Endothelial cell of umbilical vein (primary cell): ENCODE data around the gene HOXB3. TPM values are rescaled to one million over a fixed set of nuclear protein-coding genes. Genes with fewer than 3 reads are reported as not detected.
A peak's percentile ranks its signal among the peaks of the same experiment; 100 is the strongest.

Experiments used
- BruUV-seq: library from RNA; stranded (reverse); fragments of 400-500 nt; replicated peaks from 2 replicates; lab custom pipeline; 2021; lab: Mats Ljungman, UMichigan
- CTCF ChIA-PET: fragments of 300-600, 350-600 bp; sonication (Branson Sonifier 250); formaldehyde crosslinking; loops from one replicate; lab custom pipeline; 2021; ENCODE audit warnings: antibody characterized with exemption, inconsistent platforms; lab: Charles Lee
- POLR2A ChIA-PET: fragments of 300-600, 350-600 bp; sonication (Branson Sonifier 250); formaldehyde crosslinking; loops from one replicate; lab custom pipeline; 2021; ENCODE audit warnings: antibody characterized with exemption, inconsistent platforms; lab: Charles Lee
- DNase-seq: peaks from one replicate; pipeline ENCODE4 v3.0.0-alpha.2; 2011; ENCODE audit warnings: low read depth, low spot score
- FAIRE-seq: peaks from 2 replicates; lab custom pipeline; 2011; peaks lifted over from hg19 to GRCh38; lab: Jason Lieb, UNC
- H2AFZ ChIP-seq: 2 replicates; pipeline ENCODE4 v1.6.0; 2012; ENCODE audit warnings: low read depth, low read length, control low read depth, inconsistent platforms
- H3K27ac ChIP-seq: 2 replicates; pipeline ENCODE4 v1.5.1; 2011; ENCODE audit warnings: low read depth, mild to moderate bottlenecking, control low read depth, low read length, moderate library complexity; ENCODE audit not compliant: insufficient read depth
- H3K27me3 ChIP-seq, 2 experiments: 2 replicates each; pipeline versions ENCODE4 v1.6.0 to v1.6.1; 2011; ENCODE audit warnings: low read length in 2 of 2, mixed read lengths in 1 of 2; ENCODE audit not compliant: control insufficient read depth in 2 of 2, insufficient read depth in 2 of 2
- H3K36me3 ChIP-seq, 2 experiments: 2 replicates in 1 of 2; 3 replicates in 1 of 2; pipeline ENCODE4 v1.5.1; 2011; ENCODE audit warnings: low read length in 2 of 2, mild to moderate bottlenecking in 1 of 2, moderate library complexity in 1 of 2; ENCODE audit not compliant: control insufficient read depth in 2 of 2, insufficient read depth in 2 of 2; ENCODE audit errors: extremely low read depth in 1 of 2
- H3K4me1 ChIP-seq: 3 replicates; pipeline ENCODE4 v1.5.1; 2011; ENCODE audit warnings: mild to moderate bottlenecking, low read length; ENCODE audit not compliant: control insufficient read depth, insufficient read depth; ENCODE audit errors: extremely low read depth
- H3K4me2 ChIP-seq: 2 replicates; pipeline ENCODE4 v1.6.1; 2011; ENCODE audit warnings: low read length, control low read depth, mixed read lengths; ENCODE audit not compliant: insufficient read depth
- H3K4me3 ChIP-seq, 3 experiments: fragments of 200-600 bp in 1 of 3; sonication (generic), shearing (Covaris generic) in 1 of 3; replicated peaks in 1 of 3; 2 replicates each; pipeline ENCODE4 v1.5.1; 2011 to 2016; ENCODE audit warnings: control low read depth in 3 of 3, low read length in 3 of 3, mild to moderate bottlenecking in 2 of 3, inconsistent platforms in 1 of 3, low read depth in 1 of 3, moderate library complexity in 1 of 3; ENCODE audit not compliant: insufficient read depth in 1 of 3
- H3K79me2 ChIP-seq: 2 replicates; pipeline ENCODE4 v1.6.0; 2012; ENCODE audit warnings: low read length, inconsistent platforms; ENCODE audit not compliant: control insufficient read depth, insufficient read depth
- H3K9ac ChIP-seq: replicated peaks from 2 replicates; pipeline ENCODE3; 2011; ENCODE audit warnings: low read length, control low read depth; ENCODE audit not compliant: insufficient read depth; ENCODE audit errors: extremely low read depth
- H3K9me1 ChIP-seq: replicated peaks from 3 replicates; pipeline ENCODE4 v1.6.0; 2011; ENCODE audit warnings: mild to moderate bottlenecking, low read length; ENCODE audit not compliant: control insufficient read depth, insufficient read depth; ENCODE audit errors: extremely low read depth
- H3K9me3 ChIP-seq: replicated peaks from 2 replicates; pipeline ENCODE4 v1.5.1; 2012; ENCODE audit warnings: low read length, inconsistent platforms; ENCODE audit not compliant: control insufficient read depth, insufficient read depth
- H4K20me1 ChIP-seq: replicated peaks from 2 replicates; pipeline ENCODE3; 2011; ENCODE audit warnings: mild to moderate bottlenecking, low read length; ENCODE audit not compliant: control insufficient read depth, insufficient read depth; ENCODE audit errors: extremely low read depth
- EZH2 ChIP-seq: IDR thresholded peaks from 2 replicates; pipeline ENCODE4 v1.6.1; 2012; ENCODE audit warnings: borderline replicate concordance, low read depth, mild to moderate bottlenecking, moderate library complexity, low read length, inconsistent platforms; ENCODE audit not compliant: severe bottlenecking
- FOS ChIP-seq: IDR thresholded peaks from 2 replicates; pipeline ENCODE4 v1.6.1; 2011; ENCODE audit warnings: mild to moderate bottlenecking, low read length, moderate library complexity, borderline replicate concordance; ENCODE audit not compliant: insufficient read depth
- GATA2 ChIP-seq: IDR thresholded peaks from 2 replicates; pipeline ENCODE4 v1.7.0; 2011; ENCODE audit warnings: low read depth, mild to moderate bottlenecking, moderate library complexity, mixed read lengths, low read length; ENCODE audit not compliant: insufficient read length, insufficient read depth
- JUN ChIP-seq: IDR thresholded peaks from 2 replicates; pipeline ENCODE4 v1.6.1; 2011; ENCODE audit warnings: borderline replicate concordance, low read depth; ENCODE audit not compliant: insufficient read length, insufficient read depth
- MYC ChIP-seq: IDR thresholded peaks from one replicate; pipeline ENCODE4 v1.6.1; 2011; ENCODE audit warnings: mild to moderate bottlenecking, low read depth, low read length
- POLR2A ChIP-seq: IDR thresholded peaks from 2 replicates; pipeline ENCODE4 v1.6.1; 2012; ENCODE audit warnings: low read depth, mild to moderate bottlenecking, control low read depth, low read length
- POLR2AphosphoS5 ChIP-seq: IDR thresholded peaks from 2 replicates; pipeline ENCODE4 v1.6.1; 2012; ENCODE audit warnings: low read depth, mild to moderate bottlenecking, control low read depth, low read length, moderate library complexity; ENCODE audit not compliant: insufficient read depth
- dilution Hi-C: fragments of 300-500 bp; cut with MboI; formaldehyde crosslinking; loops from one replicate; pipeline ENCODE4 v1.15.0; 2019; ENCODE audit warnings: low sequenced_read_pairs; ENCODE audit not compliant: extremely low pct_ligation_motif_present
- intact Hi-C: fragments of 100-400 bp; cut with micrococcal nuclease; formaldehyde crosslinking; loops from one replicate; pipeline ENCODE4 v1.10.0; 2022
- polyA plus RNA-seq, 4 experiments: library from polyadenylated mRNA; depleted of rRNA in 3 of 4; stranded (reverse) in 3 of 4; unstranded in 1 of 4; fragments of >200 nt; gene quantifications; 2 replicates each; pipeline versions ENCODE4 v1.2.1 to v1.2.3, GENCODE V29; 2011 to 2012; ENCODE audit warnings: missing spikeins in 1 of 4
- total RNA-seq: library from RNA; stranded (reverse); gene quantifications from 2 replicates; pipeline ENCODE4 v1.2.3, GENCODE V29; 2021
- TF ChIP-seq, protein P1 (sequence below): IDR thresholded peaks from 2 replicates; pipeline ENCODE4 v1.6.1; 2011; ENCODE audit not compliant: insufficient read depth, insufficient read length
- TF ChIP-seq, protein P2 (sequence below), 2 donors: IDR thresholded peaks; 1 replicate in 1 of 2; 2 replicates in 1 of 2; pipeline ENCODE4 v1.5.1; 2011; ENCODE audit warnings: low read length in 2 of 2, mild to moderate bottlenecking in 2 of 2, moderate library complexity in 2 of 2, control low read depth in 1 of 2, inconsistent platforms in 1 of 2, low read depth in 1 of 2; ENCODE audit not compliant: insufficient read depth in 1 of 2; ENCODE audit errors: extremely low read depth in 1 of 2

The HOXB3 gene
- total and polyA plus RNA-seq, 2 donors (not counting 3 experiments of a cell fraction or from before 2014, with no cell fraction given) = 29.6 to 56.6 TPM

DNA sequence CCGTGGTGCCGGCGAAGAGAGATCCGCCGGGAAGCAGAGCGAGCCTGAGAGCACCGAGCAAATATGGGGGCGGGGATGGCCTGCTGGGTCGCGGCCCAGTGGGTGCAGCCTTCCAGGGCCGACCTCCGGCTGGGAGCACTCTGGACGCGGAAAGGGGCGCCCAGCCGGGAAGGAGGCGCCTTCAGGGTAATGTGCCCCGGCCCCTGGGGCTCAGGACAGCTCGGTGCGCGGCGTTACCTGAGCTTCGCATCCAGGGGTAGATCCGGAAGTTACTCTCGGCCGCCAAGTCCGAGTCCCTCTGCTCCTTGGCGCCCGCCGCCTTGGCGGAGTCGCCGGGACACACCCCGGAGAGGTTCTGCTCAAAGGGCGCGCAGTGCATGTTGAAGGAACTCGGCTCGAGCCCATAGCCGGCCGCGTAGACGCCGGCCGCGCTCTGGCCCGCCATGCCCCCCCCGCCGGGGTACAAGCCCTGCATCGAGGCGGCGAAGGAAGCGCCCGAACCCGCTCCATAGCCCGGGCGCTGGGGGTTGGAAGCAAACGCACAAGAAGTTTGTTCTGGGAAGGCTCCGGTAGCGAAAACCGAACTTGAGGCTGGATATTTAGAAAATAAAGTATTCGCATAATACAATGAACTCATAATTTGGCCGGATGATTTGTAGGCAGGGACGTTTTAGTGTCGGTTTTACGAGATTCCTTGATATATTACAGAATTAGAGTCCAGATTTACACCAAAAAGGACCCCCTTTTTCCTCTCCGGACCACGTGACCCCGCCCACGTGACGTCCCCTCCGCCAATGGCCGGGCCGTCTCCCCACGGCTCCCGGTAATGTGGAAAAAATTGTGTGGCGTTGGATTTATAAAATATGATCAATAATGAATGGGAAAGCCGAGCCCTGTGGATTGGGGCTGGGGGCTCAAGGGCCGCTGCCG, 20.5 kb upstream of the HOXB3 start, which contains the start of gene HOXB7:
Gene HOXB7 (minus strand): TSS at position 736 of the 930 bp plus-strand sequence. CDS start 99 bp downstream, at position 637.
- TF ChIP-seq POLR2A (peak; percentile 57), MYC (no peak), EZH2 (no peak), POLR2AphosphoS5 (peak; percentile 73), FOS (no peak), JUN (no peak), GATA2 (no peak)
- TF ChIP-seq, protein P1, sequence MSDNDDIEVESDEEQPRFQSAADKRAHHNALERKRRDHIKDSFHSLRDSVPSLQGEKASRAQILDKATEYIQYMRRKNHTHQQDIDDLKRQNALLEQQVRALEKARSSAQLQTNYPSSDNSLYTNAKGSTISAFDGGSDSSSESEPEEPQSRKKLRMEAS = peak; percentile 99
- TF ChIP-seq, protein P2, sequence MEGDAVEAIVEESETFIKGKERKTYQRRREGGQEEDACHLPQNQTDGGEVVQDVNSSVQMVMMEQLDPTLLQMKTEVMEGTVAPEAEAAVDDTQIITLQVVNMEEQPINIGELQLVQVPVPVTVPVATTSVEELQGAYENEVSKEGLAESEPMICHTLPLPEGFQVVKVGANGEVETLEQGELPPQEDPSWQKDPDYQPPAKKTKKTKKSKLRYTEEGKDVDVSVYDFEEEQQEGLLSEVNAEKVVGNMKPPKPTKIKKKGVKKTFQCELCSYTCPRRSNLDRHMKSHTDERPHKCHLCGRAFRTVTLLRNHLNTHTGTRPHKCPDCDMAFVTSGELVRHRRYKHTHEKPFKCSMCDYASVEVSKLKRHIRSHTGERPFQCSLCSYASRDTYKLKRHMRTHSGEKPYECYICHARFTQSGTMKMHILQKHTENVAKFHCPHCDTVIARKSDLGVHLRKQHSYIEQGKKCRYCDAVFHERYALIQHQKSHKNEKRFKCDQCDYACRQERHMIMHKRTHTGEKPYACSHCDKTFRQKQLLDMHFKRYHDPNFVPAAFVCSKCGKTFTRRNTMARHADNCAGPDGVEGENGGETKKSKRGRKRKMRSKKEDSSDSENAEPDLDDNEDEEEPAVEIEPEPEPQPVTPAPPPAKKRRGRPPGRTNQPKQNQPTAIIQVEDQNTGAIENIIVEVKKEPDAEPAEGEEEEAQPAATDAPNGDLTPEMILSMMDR (IDR thresholded peaks at IDR 0.05; ENCODE audit: extremely low read depth in 1 of 2, insufficient read depth in 1 of 2, low read depth in 1 of 2, low read length in 2 of 2) = no peak
- Histone ChIP-seq H3K79me2 (peaks cover 19% of the 10 kb centered on the region), H3K4me1 (peaks cover 35% of the 10 kb centered on the region), H3K9ac (peak within 1 kb of the TSS; percentile 83), H4K20me1 (no peaks in the 10 kb centered on the region), H3K4me3 (peak within 1 kb of the TSS; percentile 52 to 78 (median 70)), H3K9me1 (no peaks in the 10 kb centered on the region), H3K27ac (peak within 1 kb of the TSS; percentile 66), H3K9me3 (no peaks in the 10 kb centered on the region), H3K27me3 (peaks cover 5 to 9% of the 10 kb centered on the region in 2 experiments), H2AFZ (peak within 1 kb of the TSS; percentile 92), H3K4me2 (peak within 1 kb of the TSS; percentile 85), H3K36me3 (no peaks in the 10 kb centered on the region)
- TSS peak; percentile 28 for BruUV-seq
- DNase-seq (peak; percentile 79), FAIRE-seq (peak; percentile 93)
- dilution Hi-C loops (no loop called here), intact Hi-C loops (no loop called here)
- ChIA-PET CTCF (interaction anchor here (0.6 to 1.3 kb wide), 6 partner anchors 7 to 302 kb away, joined by 3 read pairs; no protein-coding TSS in a partner anchor), POLR2A (interaction anchor here (0.7 to 1.5 kb wide), 2 partner anchors 15 to 41 kb away, joined by 3 read pairs; no protein-coding TSS in a partner anchor)
